ENCODE measurements around the gene STRN3. TPM values are rescaled to one million over a fixed set of nuclear protein-coding genes. Genes with fewer than 3 reads are reported as not detected.

STRN3 gene
- total and polyA plus RNA-seq, 2 of the 4 experiments (the other 2 are of a cell fraction) = 10.8 to 78.7 TPM

DNA sequence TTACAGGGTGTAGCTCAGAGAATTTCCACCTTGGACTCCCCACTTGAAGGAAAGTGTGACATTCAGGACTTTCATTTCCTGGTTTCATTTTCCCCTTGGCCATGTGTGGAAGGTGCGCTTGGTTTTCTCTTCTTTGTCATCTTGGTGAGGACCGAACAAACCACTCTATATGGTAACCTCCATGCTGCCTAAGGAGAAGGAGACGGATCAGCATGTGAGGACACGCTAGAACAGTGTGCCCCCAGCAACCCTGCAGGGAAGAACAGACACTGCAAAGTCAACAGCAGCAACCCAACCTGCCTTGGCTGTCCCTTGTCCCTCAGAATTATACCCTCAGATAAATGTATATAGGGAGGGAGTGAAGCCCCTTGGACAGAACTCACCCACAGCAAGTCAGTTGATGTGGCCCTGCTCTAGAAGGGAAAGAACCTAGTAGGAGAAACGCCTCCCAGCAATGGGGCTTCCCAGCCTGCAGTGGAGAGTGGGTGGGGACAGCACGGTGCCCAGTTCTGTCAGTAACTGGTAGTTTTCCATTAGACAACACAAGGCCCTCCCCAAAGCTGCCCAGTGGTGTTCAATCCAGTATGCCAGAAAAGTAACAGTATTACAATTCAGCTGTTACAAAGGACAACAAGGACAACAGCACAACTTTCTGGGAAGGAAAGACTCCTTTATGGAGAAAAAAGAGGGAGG, 170.7 kb downstream of the STRN3 start:
- no peak overlapping the region for H2BK120ac ChIP-seq (ENCODE audit: low read depth, low read length)
- CTCF ChIA-PET = no interaction called here
- dilution Hi-C loops (cut with HindIII; ENCODE audit: low sequenced_read_pairs, unreplicated experiment) (no loop called here), intact Hi-C loops (cut with micrococcal nuclease) (no loop called here), in situ Hi-C loops (cut with MboI; ENCODE audit: low sequenced_read_pairs) (no loop called here)
- TF ChIP-seq CEBPB (IDR thresholded peaks at IDR 0.05; ENCODE audit: low read depth, low read length) = no peak
- TF ChIP-seq SMC3 (IDR thresholded peaks at IDR 0.05; ENCODE audit: low read depth, low read length) = no peak
- no peak for TF ChIP-seq POLR2A (IDR thresholded peaks at IDR 0.05; ENCODE audit: low read depth, low read length)
- no peak for TF ChIP-seq MXI1 (IDR thresholded peaks at IDR 0.05; ENCODE audit: borderline replicate concordance, low read depth, low read length)
- TF ChIP-seq, protein P1, sequence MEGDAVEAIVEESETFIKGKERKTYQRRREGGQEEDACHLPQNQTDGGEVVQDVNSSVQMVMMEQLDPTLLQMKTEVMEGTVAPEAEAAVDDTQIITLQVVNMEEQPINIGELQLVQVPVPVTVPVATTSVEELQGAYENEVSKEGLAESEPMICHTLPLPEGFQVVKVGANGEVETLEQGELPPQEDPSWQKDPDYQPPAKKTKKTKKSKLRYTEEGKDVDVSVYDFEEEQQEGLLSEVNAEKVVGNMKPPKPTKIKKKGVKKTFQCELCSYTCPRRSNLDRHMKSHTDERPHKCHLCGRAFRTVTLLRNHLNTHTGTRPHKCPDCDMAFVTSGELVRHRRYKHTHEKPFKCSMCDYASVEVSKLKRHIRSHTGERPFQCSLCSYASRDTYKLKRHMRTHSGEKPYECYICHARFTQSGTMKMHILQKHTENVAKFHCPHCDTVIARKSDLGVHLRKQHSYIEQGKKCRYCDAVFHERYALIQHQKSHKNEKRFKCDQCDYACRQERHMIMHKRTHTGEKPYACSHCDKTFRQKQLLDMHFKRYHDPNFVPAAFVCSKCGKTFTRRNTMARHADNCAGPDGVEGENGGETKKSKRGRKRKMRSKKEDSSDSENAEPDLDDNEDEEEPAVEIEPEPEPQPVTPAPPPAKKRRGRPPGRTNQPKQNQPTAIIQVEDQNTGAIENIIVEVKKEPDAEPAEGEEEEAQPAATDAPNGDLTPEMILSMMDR (conservative IDR thresholded peaks at IDR 0.05; ENCODE audit: low read depth, low read length) = no peak
- TF ChIP-seq, protein P2, sequence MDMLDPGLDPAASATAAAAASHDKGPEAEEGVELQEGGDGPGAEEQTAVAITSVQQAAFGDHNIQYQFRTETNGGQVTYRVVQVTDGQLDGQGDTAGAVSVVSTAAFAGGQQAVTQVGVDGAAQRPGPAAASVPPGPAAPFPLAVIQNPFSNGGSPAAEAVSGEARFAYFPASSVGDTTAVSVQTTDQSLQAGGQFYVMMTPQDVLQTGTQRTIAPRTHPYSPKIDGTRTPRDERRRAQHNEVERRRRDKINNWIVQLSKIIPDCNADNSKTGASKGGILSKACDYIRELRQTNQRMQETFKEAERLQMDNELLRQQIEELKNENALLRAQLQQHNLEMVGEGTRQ (IDR thresholded peaks at IDR 0.05; ENCODE audit: low read depth, low read length) = no peak
- TF ChIP-seq BHLHE40 (IDR thresholded peaks at IDR 0.05; ENCODE audit: low read depth, low read length) = no peak
- no peak for TF ChIP-seq MAZ (IDR thresholded peaks at IDR 0.05; ENCODE audit: borderline replicate concordance, low read depth, low read length)
- TF ChIP-seq RFX5 (IDR thresholded peaks at IDR 0.05; ENCODE audit: low read depth, low read length) = no peak
- TF ChIP-seq RAD21 (IDR thresholded peaks at IDR 0.05; ENCODE audit: low read length) = no peak
- TF ChIP-seq MAFK (IDR thresholded peaks at IDR 0.05; ENCODE audit: low read depth, low read length) = no peak
- no peak for TF ChIP-seq NFE2L2 (IDR thresholded peaks at IDR 0.05; ENCODE audit: low read depth, low read length)
- TF ChIP-seq, protein P3, sequence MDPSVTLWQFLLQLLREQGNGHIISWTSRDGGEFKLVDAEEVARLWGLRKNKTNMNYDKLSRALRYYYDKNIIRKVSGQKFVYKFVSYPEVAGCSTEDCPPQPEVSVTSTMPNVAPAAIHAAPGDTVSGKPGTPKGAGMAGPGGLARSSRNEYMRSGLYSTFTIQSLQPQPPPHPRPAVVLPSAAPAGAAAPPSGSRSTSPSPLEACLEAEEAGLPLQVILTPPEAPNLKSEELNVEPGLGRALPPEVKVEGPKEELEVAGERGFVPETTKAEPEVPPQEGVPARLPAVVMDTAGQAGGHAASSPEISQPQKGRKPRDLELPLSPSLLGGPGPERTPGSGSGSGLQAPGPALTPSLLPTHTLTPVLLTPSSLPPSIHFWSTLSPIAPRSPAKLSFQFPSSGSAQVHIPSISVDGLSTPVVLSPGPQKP (IDR thresholded peaks at IDR 0.05; ENCODE audit: borderline replicate concordance, low read depth, low read length) = no peak
- TF ChIP-seq RCOR1 (IDR thresholded peaks at IDR 0.05; ENCODE audit: insufficient replicate concordance, low read length) = no peak
- no peak for TF ChIP-seq FOS (IDR thresholded peaks at IDR 0.05; ENCODE audit: low read depth, low read length)
- no peak for TF ChIP-seq CHD1 (IDR thresholded peaks at IDR 0.05; ENCODE audit: low read depth, low read length)
- no peak overlapping the region for H2AK5ac ChIP-seq (ENCODE audit: low read depth, low read length)
- no peak for ATAC-seq (ENCODE audit: low read depth)
- H3K27ac ChIP-seq (ENCODE audit: insufficient read depth, low read length) = no peak overlapping the region
- H3K9me3 ChIP-seq (ENCODE audit: control insufficient read depth, insufficient read depth, low read length) = no peaks in the 10 kb centered on the region
- no peak for DNase-seq
- H2BK20ac ChIP-seq (ENCODE audit: low read depth, low read length) = no peak overlapping the region
- POLR2A ChIA-PET (ENCODE audit: unreplicated experiment) = no interaction called here
- H3K4me3 ChIP-seq (ENCODE audit: insufficient read depth, low read depth, low read length) = no peak overlapping the region
- H3K36me3 ChIP-seq (ENCODE audit: control insufficient read depth, insufficient read depth, low read length) = no peaks in the 10 kb centered on the region
- no peaks in the 10 kb centered on the region for H3K9me1 ChIP-seq (ENCODE audit: insufficient read depth, low read length)
- H3K23ac ChIP-seq (ENCODE audit: low read depth, low read length) = no peak overlapping the region
- H3K9ac ChIP-seq (ENCODE audit: low read depth, low read length) = no peak overlapping the region
- no peak overlapping the region for H2AK9ac ChIP-seq (replicated peaks; ENCODE audit: low read depth, low read length, poor library complexity)
- no peaks in the 10 kb centered on the region for H3K4me1 ChIP-seq (ENCODE audit: control insufficient read depth, insufficient read depth, low read length)
- no peak overlapping the region for H3K18ac ChIP-seq (ENCODE audit: low read depth, low read length)
- H2BK5ac ChIP-seq (ENCODE audit: low read depth, low read length, poor library complexity, severe bottlenecking) = no peak overlapping the region
- WGBS, 2 experiments (ENCODE audit: extremely low coverage in 2 of 2, insufficient read length in 1 of 2) = no CpG with 5 or more reads among the region's 6 CpGs
- H3K79me1 ChIP-seq (ENCODE audit: low read depth in 1 of 2, low read length in 2 of 2) = no peaks in the 10 kb centered on the region
- no peak overlapping the region for H4K91ac ChIP-seq (ENCODE audit: insufficient read depth, low read depth, low read length)
- no peak overlapping the region for H4K8ac ChIP-seq (ENCODE audit: low read depth in 2 of 2, low read length in 2 of 2)
- BruUV-seq (replicated peaks) = no TSS peak
- no peak overlapping the region for H3K14ac ChIP-seq (replicated peaks; ENCODE audit: low read depth, low read length)
- no peak overlapping the region for H2AFZ ChIP-seq (replicated peaks; ENCODE audit: low read length, poor library complexity)
- H3K4me2 ChIP-seq (ENCODE audit: low read depth, low read length) = no peak overlapping the region
- no peaks in the 10 kb centered on the region for H4K20me1 ChIP-seq (ENCODE audit: insufficient read depth, low read length)
- H3K4ac ChIP-seq (ENCODE audit: low read depth, low read length) = no peak overlapping the region
- no peak overlapping the region for H4K5ac ChIP-seq (ENCODE audit: low read depth, low read length)
- H3K27me3 ChIP-seq (ENCODE audit: control insufficient read depth, insufficient read depth, low read length) = peaks cover 6% of the 10 kb centered on the region; the same call in 1 of the 2 replicates
- H2BK15ac ChIP-seq (ENCODE audit: low read depth, low read length) = no peak overlapping the region
- no peak overlapping the region for H3K56ac ChIP-seq (ENCODE audit: extremely low read depth, insufficient read depth, low read length)

Measured in IMR-90 (cell line).